Right lung (tissue), 5 donors: ENCODE measurements around the gene CDT1. TPM values are rescaled to one million over a fixed set of nuclear protein-coding genes. Genes with fewer than 3 reads are reported as not detected.

ENCODE experiments used
- DNase-seq, 2 donors: peaks; one replicate each; pipeline ENCODE4 v3.0.0-alpha.2; 2013
- polyA plus RNA-seq, 5 donors: library from polyadenylated mRNA; unstranded; fragments of 120-200 nt; gene quantifications; one replicate each; pipeline versions ENCODE4 v1.2.1 to v1.2.3, GENCODE V29; 2013; ENCODE audit warnings: inconsistent platforms in 1 of 5, low replicate concordance in 1 of 5; ENCODE audit not compliant: insufficient read length in 5 of 5, insufficient read depth in 1 of 5

The CDT1 gene
- polyA plus RNA-seq, 5 donors: 11.9 to 17.3 (median 12.9) TPM

- no peak for DNase-seq
Measured at GRCh38 chr16:88799569-88800276, 3.9 kb upstream of the CDT1 start.

GRCh38 chr16:88800277-88800592 lies 3.4 kb upstream of the CDT1 start:
- DNase-seq: no peak

- no peak for DNase-seq
Measured at GRCh38 chr16:88804173-88804551, 573 bp downstream of the CDT1 start.

DNA sequence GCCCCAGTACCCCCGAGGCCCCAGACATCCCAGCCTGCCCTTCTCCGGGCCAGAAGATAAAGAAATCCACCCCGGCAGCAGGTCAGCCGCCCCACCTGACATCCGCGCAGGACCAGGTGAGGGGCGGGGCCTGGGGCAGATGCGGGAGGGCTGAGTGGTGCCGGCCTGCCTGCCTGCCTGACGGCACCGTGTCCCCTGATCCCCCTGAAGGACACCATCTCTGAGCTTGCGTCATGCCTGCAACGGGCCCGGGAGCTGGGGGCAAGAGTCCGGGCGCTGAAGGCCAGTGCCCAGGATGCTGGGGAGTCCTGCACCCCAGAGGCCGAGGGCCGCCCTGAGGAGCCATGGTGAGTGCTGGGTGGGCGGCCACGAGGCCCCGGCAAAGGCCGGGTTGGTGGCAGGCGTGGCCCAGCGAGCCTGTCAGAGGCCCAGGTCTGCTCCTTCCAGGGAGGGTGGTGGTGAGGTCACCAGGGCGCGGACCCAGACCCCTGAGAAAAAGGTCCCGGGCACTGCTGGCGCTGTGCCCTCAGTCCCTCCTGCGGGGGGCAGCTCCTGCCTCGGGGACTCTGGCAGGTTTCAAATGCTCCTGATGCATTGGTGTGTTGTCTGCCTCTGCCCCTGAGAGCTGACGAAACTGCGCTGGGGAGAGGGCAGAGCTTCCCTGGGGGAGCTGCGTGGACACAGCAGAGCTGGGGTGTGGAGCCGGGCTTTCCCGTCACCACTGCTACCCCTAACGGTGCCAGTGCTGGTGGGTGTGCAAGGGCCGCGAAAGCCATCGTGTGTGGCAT lies 1.2 kb downstream of the CDT1 start:
- DNase-seq: no peak

- DNase-seq: no peak
Measured at GRCh38 chr16:88805340-88805715, 1.7 kb downstream of the CDT1 start.

GRCh38 chr16:88805887-88806393 lies 2.4 kb downstream of the CDT1 start:
- DNase-seq: no peak

- DNase-seq: no peak
Measured at GRCh38 chr16:88806491-88807111, 3.0 kb downstream of the CDT1 start.

- no peak for DNase-seq
Measured at GRCh38 chr16:88807142-88807625, 3.6 kb downstream of the CDT1 start.

- no peak for DNase-seq
Measured at GRCh38 chr16:88807626-88808453, 4.3 kb downstream of the CDT1 start.

GRCh38 chr16:88809068-88809675 lies 5.6 kb downstream of the CDT1 start:
- DNase-seq: no peak

- no peak for DNase-seq
Measured at GRCh38 chr16:88809676-88810165, 6.1 kb downstream of the CDT1 start.

DNA sequence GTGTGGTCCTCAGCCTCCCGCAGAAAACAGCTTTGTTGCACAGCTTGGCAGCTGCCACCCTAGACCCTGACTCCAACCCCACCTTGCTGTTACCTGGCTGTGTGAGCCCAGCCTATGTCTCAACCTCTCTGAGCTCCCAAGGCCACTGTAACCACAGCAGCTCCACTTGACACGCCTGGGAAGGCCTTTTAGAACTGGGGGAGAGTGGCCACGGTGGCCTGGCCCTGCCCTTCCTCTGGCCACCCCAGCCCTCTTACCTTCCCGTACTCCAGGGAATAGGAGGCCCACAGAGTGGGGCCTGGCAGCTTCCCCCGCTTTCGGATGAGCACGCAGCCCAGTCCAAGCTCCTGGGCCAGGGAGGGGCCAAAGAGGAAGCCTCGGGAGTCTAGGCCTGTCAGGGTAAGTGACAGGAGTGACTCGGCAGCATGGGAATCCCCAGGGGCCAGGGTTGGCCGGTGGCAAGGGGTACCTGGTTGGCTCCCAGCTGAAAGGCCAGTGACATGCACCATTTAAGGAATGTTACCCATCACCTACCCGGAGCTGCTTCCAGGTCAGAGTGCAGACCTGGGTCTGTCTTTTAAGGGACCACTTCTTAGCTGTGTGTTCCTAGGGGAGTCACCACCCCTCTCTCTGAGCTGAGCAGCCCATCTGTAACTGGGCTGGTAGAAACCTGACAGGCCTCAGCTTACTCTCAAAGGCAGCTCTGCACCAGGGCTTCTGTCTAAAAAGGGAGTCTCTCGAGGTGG lies 6.8 kb downstream of the CDT1 start:
- DNase-seq: no peak

- DNase-seq: peak; percentile 82 to 87
Measured at GRCh38 chr16:88810912-88811768, 7.6 kb downstream of the CDT1 start.

- DNase-seq: peak; percentile 93 to 95
Measured at GRCh38 chr16:88811769-88812512, 8.4 kb downstream of the CDT1 start, which contains the start of gene APRT. Gene APRT, minus strand, starts transcription at chr16:88811928. Its CDS starts 29 bp downstream, at chr16:88811899.

GRCh38 chr16:88812513-88813268 lies 9.1 kb downstream of the CDT1 start:
- peak in 1 of 2 donors; percentile 45 for DNase-seq

- DNase-seq: no peak
Measured at GRCh38 chr16:88813269-88814143, 9.9 kb downstream of the CDT1 start.

GRCh38 chr16:88814144-88814502 lies 10.5 kb downstream of the CDT1 start:
- DNase-seq: no peak
